Spinal cord (tissue), 10 donors: Measurements from ENCODE around the gene ERBIN. TPM values are rescaled to one million over a fixed set of nuclear protein-coding genes. Genes with fewer than 3 reads are reported as not detected.
A peak's percentile ranks its signal among the peaks of the same experiment; 100 is the strongest.

Source experiments
- DNase-seq, 6 donors: peaks; one replicate each; pipeline versions ENCODE4 v3.0.0 to v3.0.0-alpha.2; 2013 to 2015; ENCODE audit warnings: low spot score in 6 of 6, low read depth in 4 of 6
- H3K27ac ChIP-seq: one replicate; pipeline ENCODE4 v1.5.1; 2013; ENCODE audit warnings: low read depth, low read length, control low read depth
- H3K27me3 ChIP-seq: one replicate; pipeline ENCODE4 v1.6.1; 2013; ENCODE audit warnings: low read length; ENCODE audit not compliant: control insufficient read depth, insufficient read depth
- H3K36me3 ChIP-seq: one replicate; pipeline ENCODE4 v1.6.1; 2013; ENCODE audit warnings: low read length; ENCODE audit not compliant: control insufficient read depth, insufficient read depth
- H3K4me1 ChIP-seq: one replicate; pipeline ENCODE4 v1.6.1; 2013; ENCODE audit warnings: low read length; ENCODE audit not compliant: control insufficient read depth, insufficient read depth
- H3K4me3 ChIP-seq: one replicate; pipeline ENCODE4 v1.5.1; 2013; ENCODE audit warnings: low read depth, low read length, control low read depth
- H3K9me3 ChIP-seq: one replicate; pipeline ENCODE4 v1.6.1; 2013; ENCODE audit warnings: low read length; ENCODE audit not compliant: control insufficient read depth, insufficient read depth
- WGBS: methylation state at CpG from one replicate; pipeline ENCODE4 v1.1.5; 2013; ENCODE audit warnings: missing lambda C conversion rate; ENCODE audit not compliant: insufficient coverage; 5-methylcytosine and 5-hydroxymethylcytosine counted together
- polyA plus RNA-seq, 2 donors: library from polyadenylated mRNA; unstranded; fragments of 120-200 nt; gene quantifications; one replicate each; pipeline ENCODE4 v1.2.1, GENCODE V29; 2013; ENCODE audit not compliant: insufficient read length in 2 of 2
- total RNA-seq, 2 donors: library from RNA; depleted of rRNA in 1 of 2; stranded (reverse); fragments of 120-200 nt in 1 of 2; fragments of >200 nt in 1 of 2; gene quantifications; one replicate each; pipeline versions ENCODE4 v1.2.3 to v1.2.4, GENCODE V29; 2013 to 2014
- donor health status: healthy.

The ERBIN gene
- total and polyA plus RNA-seq, 4 donors, result 47.2 to 137 (median 66.0) TPM

DNA sequence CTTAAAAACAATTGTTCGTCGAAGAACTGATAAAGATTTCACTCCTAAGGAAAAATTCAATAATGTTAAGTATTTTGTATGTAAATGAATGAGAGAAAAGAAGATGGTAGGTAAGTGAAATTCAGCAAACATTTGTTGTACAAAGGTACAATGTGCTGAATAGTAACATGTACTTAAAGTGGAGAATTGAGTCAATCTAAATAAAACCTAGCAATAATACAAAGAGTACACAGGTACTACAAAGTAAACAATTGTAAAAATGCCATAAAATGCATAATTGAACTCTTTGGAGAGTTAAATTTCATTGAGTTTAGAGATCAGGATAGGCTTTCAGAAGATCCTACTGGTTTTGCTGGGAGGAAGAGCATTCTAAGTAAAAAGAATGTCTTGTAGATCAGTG is 82.9 kb downstream of the ERBIN start:
- H3K36me3 ChIP-seq, result peaks cover 2% of the 10 kb centered on the region
- WGBS, result no CpG with 5 or more reads among the region's 2 CpGs
- no peaks in the 10 kb centered on the region for H3K27me3 ChIP-seq
- no peak overlapping the region for H3K4me3 ChIP-seq
- no peaks in the 10 kb centered on the region for H3K9me3 ChIP-seq
- DNase-seq, result no peak
- no peaks in the 10 kb centered on the region for H3K4me1 ChIP-seq
- no peak overlapping the region for H3K27ac ChIP-seq

DNA sequence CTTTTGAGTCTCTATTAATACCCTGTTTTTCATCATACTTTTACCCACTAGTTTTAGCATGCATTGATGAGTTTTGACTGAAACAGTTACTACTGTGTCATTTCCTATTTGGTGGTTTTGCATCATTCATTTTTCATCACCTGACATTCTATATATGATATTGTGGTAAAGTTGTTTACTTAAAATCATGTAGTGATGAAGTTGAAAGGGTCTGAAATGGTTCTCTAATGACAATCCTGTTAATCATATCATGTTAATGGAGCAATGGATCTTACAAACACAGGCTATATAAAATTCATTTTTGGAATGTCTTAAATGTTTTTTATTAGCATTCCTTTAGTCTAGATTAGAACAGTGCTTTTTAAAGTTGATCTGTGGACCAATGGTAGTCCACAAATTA is 84.1 kb downstream of the ERBIN start:
- Histone ChIP-seq H3K4me3 (no peak overlapping the region), H3K36me3 (no peaks in the 10 kb centered on the region), H3K9me3 (no peaks in the 10 kb centered on the region), H3K27ac (no peak overlapping the region), H3K27me3 (no peaks in the 10 kb centered on the region), H3K4me1 (no peaks in the 10 kb centered on the region)
- DNase-seq, result no peak

- Histone ChIP-seq H3K4me1 (no peaks in the 10 kb centered on the region), H3K27me3 (no peaks in the 10 kb centered on the region), H3K9me3 (no peaks in the 10 kb centered on the region), H3K27ac (no peak overlapping the region), H3K4me3 (no peak overlapping the region), H3K36me3 (peaks cover 2% of the 10 kb centered on the region)
- DNase-seq, result no peak
Measured at GRCh38 chr5:66012271-66012670, 85.9 kb downstream of the ERBIN start.

GRCh38 chr5:66013397-66013796 is 87.0 kb downstream of the ERBIN start:
- no peaks in the 10 kb centered on the region for H3K4me1 ChIP-seq
- peaks cover 2% of the 10 kb centered on the region for H3K36me3 ChIP-seq
- peak in 1 of 6 donors; percentile 24 for DNase-seq
- H3K4me3 ChIP-seq, result no peak overlapping the region
- no CpG with 5 or more reads among the region's 2 CpGs for WGBS
- H3K27ac ChIP-seq, result no peak overlapping the region
- no peaks in the 10 kb centered on the region for H3K27me3 ChIP-seq
- no peaks in the 10 kb centered on the region for H3K9me3 ChIP-seq

DNA sequence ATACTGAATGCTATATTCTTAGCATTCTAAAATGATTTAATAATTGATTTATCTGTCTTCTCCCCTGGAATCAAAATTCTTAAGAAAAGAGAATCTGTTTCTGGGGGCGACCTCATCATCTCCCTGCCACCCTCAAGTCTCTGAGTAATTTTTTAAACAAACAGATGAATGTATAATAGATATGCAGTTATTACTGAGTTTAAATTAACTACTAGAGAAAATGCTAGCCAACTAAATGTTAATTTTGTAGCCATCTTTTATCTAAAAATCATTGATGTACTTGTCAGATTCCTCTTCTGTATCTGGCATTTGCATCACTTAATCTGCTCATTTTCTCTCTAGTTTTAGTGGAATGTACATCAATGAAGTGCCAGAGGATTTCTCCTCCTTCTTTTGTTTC is 87.5 kb downstream of the ERBIN start:
- Histone ChIP-seq H3K27ac (no peak overlapping the region), H3K4me1 (no peaks in the 10 kb centered on the region), H3K36me3 (peaks cover 2% of the 10 kb centered on the region), H3K4me3 (no peak overlapping the region), H3K9me3 (no peaks in the 10 kb centered on the region), H3K27me3 (no peaks in the 10 kb centered on the region)
- WGBS, result no CpG with 5 or more reads among the region's 1 CpG
- DNase-seq, result no peak

- Histone ChIP-seq H3K36me3 (peaks cover 2% of the 10 kb centered on the region), H3K27ac (no peak overlapping the region), H3K4me1 (no peaks in the 10 kb centered on the region), H3K9me3 (no peaks in the 10 kb centered on the region), H3K4me3 (no peak overlapping the region), H3K27me3 (no peaks in the 10 kb centered on the region)
- WGBS, result no CpG with 5 or more reads among the region's 6 CpGs
- peak in 1 of 6 donors; percentile 5 for DNase-seq
Measured at GRCh38 chr5:66015196-66015960, 89.0 kb downstream of the ERBIN start.

DNA sequence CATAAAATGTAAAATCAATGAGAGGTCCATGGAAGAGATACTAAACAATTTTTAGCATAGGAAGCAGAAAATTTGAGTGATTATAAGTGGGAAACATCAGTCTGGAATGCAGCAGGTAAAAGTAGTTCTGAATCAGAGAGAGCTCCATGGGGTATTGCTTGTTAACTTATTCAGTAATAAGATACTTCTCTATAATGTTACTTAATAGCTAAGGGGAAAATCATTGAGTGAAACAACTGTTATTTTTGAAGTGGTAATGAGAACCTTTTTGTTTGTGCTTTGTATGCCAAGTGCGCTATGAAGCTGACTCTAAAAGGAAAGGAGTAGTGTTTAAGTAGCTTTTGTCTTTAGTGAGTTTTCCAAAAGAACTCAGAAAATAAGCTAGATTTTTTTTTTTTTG is 95.2 kb downstream of the ERBIN start:
- Histone ChIP-seq H3K36me3 (peaks cover 1% of the 10 kb centered on the region), H3K27ac (no peak overlapping the region), H3K9me3 (no peaks in the 10 kb centered on the region), H3K4me1 (no peaks in the 10 kb centered on the region), H3K4me3 (no peak overlapping the region), H3K27me3 (no peaks in the 10 kb centered on the region)
- no peak for DNase-seq
- WGBS, result 100% methylated on average over 1 of the region's 1 CpG

DNA sequence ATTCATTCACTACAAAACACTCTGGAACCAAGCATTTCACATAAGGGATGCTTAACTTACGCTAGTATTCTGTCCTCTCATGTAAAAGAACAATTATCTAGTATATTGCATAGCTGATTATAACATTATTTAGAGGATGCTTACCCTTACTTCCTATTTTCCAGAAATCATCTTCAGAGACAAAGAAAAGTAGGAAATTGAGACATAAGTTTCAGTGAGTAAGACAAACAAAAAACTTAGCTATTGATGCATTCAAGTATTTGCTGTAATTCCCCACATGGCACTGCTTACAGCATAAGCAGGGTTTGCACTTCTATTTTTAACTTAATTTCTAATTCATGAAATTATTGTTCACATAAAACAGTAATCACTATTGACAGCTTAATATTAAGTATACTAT is 112.9 kb downstream of the ERBIN start:
- H3K4me1 ChIP-seq, result no peaks in the 10 kb centered on the region
- no peaks in the 10 kb centered on the region for H3K9me3 ChIP-seq

GRCh38 chr5:66039701-66040100 is 113.3 kb downstream of the ERBIN start:
- no peaks in the 10 kb centered on the region for H3K4me1 ChIP-seq
- peaks cover 7% of the 10 kb centered on the region for H3K36me3 ChIP-seq
- no peak overlapping the region for H3K27ac ChIP-seq
- H3K9me3 ChIP-seq, result no peaks in the 10 kb centered on the region
- no peak for DNase-seq
- no CpG with 5 or more reads among the region's 1 CpG for WGBS
- H3K4me3 ChIP-seq, result no peak overlapping the region
- H3K27me3 ChIP-seq, result no peaks in the 10 kb centered on the region

More for the DNA sequence above, 112.9 kb downstream of the ERBIN start:
- H3K27ac ChIP-seq, result no peak overlapping the region
- peaks cover 3% of the 10 kb centered on the region for H3K36me3 ChIP-seq
- DNase-seq, result no peak
- WGBS, result no CpG with 5 or more reads among the region's 1 CpG
- no peak overlapping the region for H3K4me3 ChIP-seq
- no peaks in the 10 kb centered on the region for H3K27me3 ChIP-seq

DNA sequence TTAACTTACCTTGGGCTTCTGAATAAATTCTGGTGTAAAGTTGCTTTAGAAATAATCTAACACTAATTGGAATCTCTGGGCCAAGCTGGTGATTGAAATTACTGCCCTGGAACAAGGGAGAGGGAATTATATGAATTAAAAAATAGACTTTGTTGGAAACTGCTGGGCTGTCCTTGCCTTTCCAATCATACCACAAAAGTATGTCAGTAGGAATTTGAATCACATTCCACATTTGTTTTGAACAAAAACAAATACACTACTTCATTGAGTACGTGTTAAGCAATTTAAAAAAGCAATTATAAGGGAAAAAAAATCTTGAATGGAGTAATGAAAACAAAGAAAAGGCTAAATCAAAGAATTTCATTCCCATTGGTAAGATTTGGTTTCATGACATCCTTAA is 115.3 kb downstream of the ERBIN start:
- H3K27ac ChIP-seq, result no peak overlapping the region
- H3K27me3 ChIP-seq, result no peaks in the 10 kb centered on the region
- H3K9me3 ChIP-seq, result no peaks in the 10 kb centered on the region
- no CpG with 5 or more reads among the region's 1 CpG for WGBS
- no peak overlapping the region for H3K4me3 ChIP-seq
- no peaks in the 10 kb centered on the region for H3K4me1 ChIP-seq
- H3K36me3 ChIP-seq, result peaks cover 11% of the 10 kb centered on the region
- no peak for DNase-seq
